Fibroblast of mammary gland (primary cell): Measurements from ENCODE around the gene PAQR7.

Experiments
- DNase-seq: peaks from one replicate; pipeline ENCODE4 v3.0.0-alpha.2; 2010; ENCODE audit warnings: low read depth
- H3K4me3 ChIP-seq: 2 replicates; pipeline ENCODE4 v1.5.1; 2011; ENCODE audit warnings: low read depth, mild to moderate bottlenecking, low read length, moderate library complexity; ENCODE audit not compliant: control insufficient read depth
- CTCF ChIP-seq: conservative IDR thresholded peaks from 2 replicates; pipeline ENCODE4 v1.5.1; 2011; ENCODE audit warnings: low read depth, low read length, inconsistent platforms; ENCODE audit not compliant: control insufficient read depth, insufficient read depth

PAQR7 gene

GRCh38 chr1:25893116-25893515 lies 17.6 kb upstream of the PAQR7 start:
- no peak for DNase-seq
- no peak overlapping the region for H3K4me3 ChIP-seq
- TF ChIP-seq CTCF, result no peak

DNA sequence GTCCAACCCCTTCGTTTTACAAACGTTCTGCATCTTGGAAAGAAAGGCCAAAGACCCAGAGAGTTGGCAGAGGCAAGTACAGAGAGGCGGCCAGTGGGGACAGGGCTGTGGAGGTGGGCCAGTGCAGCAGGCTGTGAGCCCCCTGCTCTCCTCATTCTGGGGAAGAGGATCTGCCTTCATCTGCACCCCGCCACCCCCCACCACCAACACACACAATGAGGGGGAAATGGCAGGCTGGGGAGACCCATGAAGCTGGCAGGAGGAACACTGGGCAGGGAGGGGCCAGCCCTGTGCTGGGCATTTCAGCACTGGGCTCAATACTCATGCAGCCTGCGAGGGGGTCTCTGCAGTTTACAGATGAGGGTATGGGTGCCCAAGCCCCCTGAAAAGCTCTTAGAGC lies 16.1 kb upstream of the PAQR7 start:
- no peak for DNase-seq
- H3K4me3 ChIP-seq, result no peak overlapping the region
- no peak for TF ChIP-seq CTCF

DNA sequence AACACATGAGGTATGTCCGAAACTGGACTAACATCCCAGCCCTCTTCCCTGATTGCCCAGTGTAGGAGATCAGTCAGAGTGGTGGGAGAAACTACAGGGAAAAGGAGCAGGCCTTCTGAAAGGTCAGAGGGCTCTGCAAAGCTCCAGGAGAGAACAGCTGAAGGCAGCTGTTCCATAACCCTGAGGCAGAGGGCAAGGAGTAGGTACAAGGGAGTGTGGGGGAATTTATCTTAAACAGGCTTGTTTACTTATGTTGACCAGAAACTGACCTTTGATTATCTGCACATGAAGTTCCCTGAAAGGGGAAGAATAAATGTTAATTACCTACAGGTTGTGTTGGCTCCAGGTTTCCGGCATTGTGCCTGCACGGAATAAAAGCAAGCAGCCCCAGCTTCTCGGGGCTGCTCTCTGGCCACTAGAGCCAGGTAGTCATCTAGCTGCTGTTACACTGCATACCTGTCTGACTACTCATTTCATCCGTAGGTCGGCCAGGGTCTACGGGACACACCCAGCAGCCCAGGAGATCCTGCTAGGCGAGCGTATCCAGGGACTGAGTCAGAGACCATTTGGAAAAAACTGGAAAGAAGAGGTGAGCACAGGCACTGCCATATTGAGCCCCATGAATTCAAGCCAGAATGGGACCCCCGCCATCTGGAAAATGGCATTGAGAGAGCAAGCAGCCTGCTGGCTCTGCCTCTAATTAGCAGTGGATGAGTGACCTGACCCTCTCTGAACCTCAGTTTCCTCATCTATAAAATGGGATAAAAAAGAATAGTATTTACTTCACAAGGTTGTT lies 14.9 kb upstream of the PAQR7 start:
- H3K4me3 ChIP-seq, result no peak overlapping the region
- TF ChIP-seq CTCF, result no peak
- DNase-seq, result peak; percentile 39

- TF ChIP-seq CTCF, result peak; percentile 11
- peak; percentile 16 for DNase-seq
- no peak overlapping the region for H3K4me3 ChIP-seq
Measured at GRCh38 chr1:25889470-25889869, 14.0 kb upstream of the PAQR7 start.

DNA sequence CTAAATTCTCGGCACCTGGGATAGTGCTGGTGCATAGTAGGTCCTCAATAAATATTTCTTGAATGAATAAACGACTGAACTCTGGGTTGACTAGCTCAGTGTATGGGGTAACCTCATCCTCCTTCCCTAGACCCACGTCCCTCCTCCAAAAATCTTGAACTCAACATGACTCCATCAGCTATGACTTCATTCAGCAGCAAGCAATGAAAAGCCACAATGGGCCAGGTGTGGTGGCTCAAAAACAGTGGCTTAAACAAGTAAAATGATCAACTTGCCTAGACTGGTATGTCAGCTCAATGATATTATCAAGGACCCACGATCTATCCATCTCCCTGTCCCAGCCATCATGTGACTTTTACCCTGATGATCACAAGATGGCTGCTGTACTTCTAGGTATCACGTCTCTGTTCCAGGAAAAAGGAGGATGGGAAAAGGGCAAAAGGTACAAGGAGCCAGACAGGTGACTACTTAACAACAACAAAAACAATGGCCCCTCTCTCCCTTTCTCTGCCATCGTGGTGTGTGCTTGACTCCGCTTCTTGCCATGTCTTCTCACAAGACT lies 13.0 kb upstream of the PAQR7 start:
- DNase-seq, result no peak
- no peak for TF ChIP-seq CTCF
- H3K4me3 ChIP-seq, result no peak overlapping the region

DNA sequence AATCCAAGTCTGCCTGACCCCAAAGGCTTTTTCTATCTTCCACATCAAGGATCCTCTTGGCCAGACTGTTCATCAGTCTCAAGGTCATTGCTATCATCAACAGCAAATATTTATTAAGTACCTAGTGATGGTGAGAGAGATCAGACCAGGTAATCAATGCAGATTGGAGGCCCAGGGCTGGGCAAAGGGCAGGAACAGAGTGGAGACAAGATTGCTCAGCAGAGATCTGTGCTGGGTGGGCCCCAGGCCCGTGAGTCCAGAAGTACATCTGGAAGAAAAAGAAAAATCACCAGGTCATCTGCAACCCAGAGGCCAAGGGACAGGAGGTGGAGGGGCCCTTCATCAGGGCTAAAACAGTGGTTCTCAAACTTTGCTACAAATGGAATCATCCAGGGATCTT lies 10.1 kb upstream of the PAQR7 start:
- no peak overlapping the region for H3K4me3 ChIP-seq
- no peak for TF ChIP-seq CTCF
- no peak for DNase-seq
